Breast epithelium (tissue), 4 donors: Measurements from ENCODE around the gene SPATA9. TPM values are rescaled to one million over a fixed set of nuclear protein-coding genes. Genes with fewer than 3 reads are reported as not detected.
"Not testable (repeated sequence)": the region's sequence is repeated elsewhere in the genome, so short reads cannot be mapped to it uniquely, and the experiment has no call there.

ENCODE experiments used
- DNase-seq, 2 donors: peaks; one replicate each; pipeline ENCODE4 v3.0.0-alpha.2; 2019; ENCODE audit warnings: low spot score in 2 of 2
- H3K27ac ChIP-seq, 2 donors: fragments of 200-600 bp; sonication (generic) in 1 of 2; one replicate each; pipeline ENCODE4 v1.5.1; 2016 to 2019; ENCODE audit warnings: mild to moderate bottlenecking in 1 of 2
- H3K27me3 ChIP-seq, 2 donors: fragments of 200-600 bp; sonication (generic) in 1 of 2; one replicate each; pipeline versions ENCODE4 v1.5.1 to v1.6.0; 2017 to 2019; ENCODE audit warnings: control low read depth in 1 of 2, mild to moderate bottlenecking in 1 of 2
- H3K36me3 ChIP-seq: fragments of 200-600 bp; one replicate; pipeline ENCODE4 v1.5.1; 2019
- H3K4me1 ChIP-seq, 2 donors: fragments of 200-600 bp; sonication (generic); one replicate each; pipeline ENCODE4 v1.5.1; 2016 to 2019; ENCODE audit warnings: control low read depth in 1 of 2
- H3K4me3 ChIP-seq, 3 donors: fragments of 200-600 bp; sonication (generic); 1 replicate in 2 of 3; 2 replicates in 1 of 3; pipeline ENCODE4 v1.5.1; 2016 to 2019; ENCODE audit warnings: mild to moderate bottlenecking in 3 of 3, moderate library complexity in 2 of 3
- H3K9me3 ChIP-seq, 2 donors: fragments of 200-600 bp; sonication (generic) in 1 of 2; one replicate each; pipeline ENCODE4 v1.5.1; 2016 to 2019; ENCODE audit warnings: control low read depth in 1 of 2
- POLR2A ChIP-seq: fragments of 450-650 bp; IDR thresholded peaks from one replicate; pipeline ENCODE4 v1.6.1; 2016; ENCODE audit warnings: antibody characterized with exemption, mild to moderate bottlenecking, moderate library complexity
- POLR2AphosphoS5 ChIP-seq, 3 donors: sonication (generic); formaldehyde crosslinking; IDR thresholded peaks; one replicate each; pipeline ENCODE4 v1.6.1; 2017; ENCODE audit warnings: antibody characterized with exemption in 3 of 3
- intact Hi-C: fragments of 100-400 bp; cut with DNase I; formaldehyde crosslinking; loops from one replicate; pipeline ENCODE4 v1.15.1; 2023; ENCODE audit warnings: low total_unique reads
- total RNA-seq, 3 donors: library from RNA; depleted of rRNA; stranded (reverse); fragments of >200 nt; gene quantifications; one replicate each; pipeline ENCODE4 v1.1.0, GENCODE V29; 2016
- TF ChIP-seq, protein P1 (sequence below), 3 donors: fragments of 450-650 bp; IDR thresholded peaks; one replicate each; pipeline ENCODE4 v1.5.1; 2016 to 2017; ENCODE audit warnings: antibody characterized with exemption in 3 of 3, mild to moderate bottlenecking in 3 of 3, moderate library complexity in 3 of 3

Gene SPATA9
- total RNA-seq, 3 donors from 2014 or later = 0.32 to 0.33 TPM; not detected in 1

DNA sequence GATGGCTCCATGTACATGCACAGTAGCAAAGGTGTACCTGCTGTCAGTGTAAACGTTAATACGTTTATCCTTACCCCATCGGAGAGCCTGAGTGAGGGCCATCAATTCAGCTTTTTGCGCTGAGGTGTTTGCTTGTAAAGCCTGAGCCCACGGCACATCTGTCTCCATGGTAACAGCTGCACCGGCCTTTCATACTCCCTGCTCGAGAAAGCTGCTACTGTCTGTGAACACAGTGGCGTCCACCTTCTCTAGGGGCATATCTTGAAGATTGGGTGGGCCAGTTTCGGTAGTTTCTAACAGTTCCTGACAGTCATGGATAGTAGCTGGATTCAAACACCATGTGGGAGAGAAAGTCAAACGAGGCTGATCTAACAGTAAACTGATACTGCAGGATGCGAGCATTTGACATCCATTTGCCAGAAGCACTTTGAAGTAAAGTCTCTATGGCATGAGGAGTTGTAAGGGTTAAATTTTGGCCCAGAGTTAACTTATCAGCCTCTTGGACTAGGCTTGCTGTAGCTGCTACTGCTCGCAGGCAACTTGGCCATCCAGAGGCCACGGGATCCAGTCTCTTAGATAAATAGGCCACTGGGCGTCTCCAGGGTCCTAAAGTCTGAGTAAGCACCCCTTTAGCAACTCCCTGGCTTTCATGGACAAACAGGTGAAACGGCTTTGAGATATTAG is 27.3 kb upstream of the SPATA9 start:
- DNase-seq = no peak
- intact Hi-C loops = no loop called here
- H3K4me1 ChIP-seq = no peaks in the 10 kb centered on the region
- no peak for TF ChIP-seq POLR2A
- TF ChIP-seq POLR2AphosphoS5 (IDR thresholded peaks at IDR 0.05) = no peak
- TF ChIP-seq, protein P1, sequence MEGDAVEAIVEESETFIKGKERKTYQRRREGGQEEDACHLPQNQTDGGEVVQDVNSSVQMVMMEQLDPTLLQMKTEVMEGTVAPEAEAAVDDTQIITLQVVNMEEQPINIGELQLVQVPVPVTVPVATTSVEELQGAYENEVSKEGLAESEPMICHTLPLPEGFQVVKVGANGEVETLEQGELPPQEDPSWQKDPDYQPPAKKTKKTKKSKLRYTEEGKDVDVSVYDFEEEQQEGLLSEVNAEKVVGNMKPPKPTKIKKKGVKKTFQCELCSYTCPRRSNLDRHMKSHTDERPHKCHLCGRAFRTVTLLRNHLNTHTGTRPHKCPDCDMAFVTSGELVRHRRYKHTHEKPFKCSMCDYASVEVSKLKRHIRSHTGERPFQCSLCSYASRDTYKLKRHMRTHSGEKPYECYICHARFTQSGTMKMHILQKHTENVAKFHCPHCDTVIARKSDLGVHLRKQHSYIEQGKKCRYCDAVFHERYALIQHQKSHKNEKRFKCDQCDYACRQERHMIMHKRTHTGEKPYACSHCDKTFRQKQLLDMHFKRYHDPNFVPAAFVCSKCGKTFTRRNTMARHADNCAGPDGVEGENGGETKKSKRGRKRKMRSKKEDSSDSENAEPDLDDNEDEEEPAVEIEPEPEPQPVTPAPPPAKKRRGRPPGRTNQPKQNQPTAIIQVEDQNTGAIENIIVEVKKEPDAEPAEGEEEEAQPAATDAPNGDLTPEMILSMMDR (IDR thresholded peaks at IDR 0.05) = no peak
- H3K36me3 ChIP-seq = no peaks in the 10 kb centered on the region
- no peak overlapping the region for H3K27ac ChIP-seq
- peak overlapping the region in 1 of 3 donors; percentile 4 for H3K4me3 ChIP-seq
- H3K9me3 ChIP-seq = no peaks in the 10 kb centered on the region
- H3K27me3 ChIP-seq = no peaks in the 10 kb centered on the region

DNA sequence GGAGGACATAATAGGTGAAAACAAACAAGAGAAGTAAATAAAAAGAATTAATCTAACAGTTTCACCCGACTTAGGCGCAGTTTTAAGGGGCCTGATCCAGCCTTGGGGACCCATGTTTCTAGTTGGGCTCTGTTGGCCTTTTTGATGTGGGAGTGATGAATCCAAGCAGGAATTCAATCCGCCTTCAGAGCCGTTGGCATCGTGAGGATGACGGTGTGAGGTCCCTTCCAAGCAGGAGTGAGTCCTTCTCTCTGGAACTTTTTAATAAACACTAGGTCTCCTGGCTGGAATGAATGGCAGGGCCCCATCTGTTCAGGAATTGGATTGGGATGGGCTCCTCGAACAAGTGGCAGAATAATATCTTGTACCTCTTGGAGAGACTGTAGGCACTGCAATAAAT is 26.1 kb upstream of the SPATA9 start:
- Histone ChIP-seq H3K27me3 (no peaks in the 10 kb centered on the region), H3K4me3 (no peak overlapping the region), H3K36me3 (no peaks in the 10 kb centered on the region), H3K27ac (no peak overlapping the region), H3K9me3 (no peaks in the 10 kb centered on the region), H3K4me1 (no peaks in the 10 kb centered on the region)
- intact Hi-C loops = no loop called here
- TF ChIP-seq POLR2A = no peak
- TF ChIP-seq, protein P1 (IDR thresholded peaks at IDR 0.05) = no peak
- TF ChIP-seq POLR2AphosphoS5 (IDR thresholded peaks at IDR 0.05) = no peak
- no peak for DNase-seq

DNA sequence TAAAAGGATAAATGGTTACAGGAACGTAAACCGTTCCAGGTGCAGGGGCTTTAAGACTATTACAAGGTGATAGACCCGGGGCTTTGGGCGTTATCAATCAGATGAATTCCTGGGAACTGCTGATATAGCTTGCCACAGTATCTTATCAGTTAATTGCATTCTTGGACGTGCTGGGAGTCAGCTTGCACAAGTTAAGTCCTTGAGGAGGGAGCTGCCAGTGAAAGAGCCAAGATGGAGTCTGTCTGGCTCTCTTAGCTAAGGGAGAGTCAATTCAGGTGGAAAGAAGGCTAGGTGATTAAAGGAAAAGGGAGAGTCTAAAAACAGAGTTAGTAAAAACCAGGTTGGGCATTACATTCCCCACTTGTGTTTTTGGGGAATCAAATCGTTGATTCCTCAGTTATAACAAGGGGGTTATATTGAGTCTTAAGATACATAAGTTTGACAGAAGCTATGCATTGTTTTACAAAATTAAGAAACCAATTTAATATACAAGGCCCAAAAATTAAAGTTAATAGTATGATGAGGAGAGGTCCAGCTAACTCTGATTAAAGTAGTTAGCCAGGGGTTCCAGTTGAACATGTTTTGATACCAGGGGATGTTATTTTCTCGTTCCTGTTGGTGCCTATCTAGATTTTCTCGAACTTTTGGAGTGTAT is 24.9 kb upstream of the SPATA9 start:
- intact Hi-C loops, H3K36me3 ChIP-seq, H3K27me3 ChIP-seq, H3K4me1 ChIP-seq, DNase-seq, H3K4me3 ChIP-seq, H3K27ac ChIP-seq, H3K9me3 ChIP-seq: not testable (repeated sequence)

DNA sequence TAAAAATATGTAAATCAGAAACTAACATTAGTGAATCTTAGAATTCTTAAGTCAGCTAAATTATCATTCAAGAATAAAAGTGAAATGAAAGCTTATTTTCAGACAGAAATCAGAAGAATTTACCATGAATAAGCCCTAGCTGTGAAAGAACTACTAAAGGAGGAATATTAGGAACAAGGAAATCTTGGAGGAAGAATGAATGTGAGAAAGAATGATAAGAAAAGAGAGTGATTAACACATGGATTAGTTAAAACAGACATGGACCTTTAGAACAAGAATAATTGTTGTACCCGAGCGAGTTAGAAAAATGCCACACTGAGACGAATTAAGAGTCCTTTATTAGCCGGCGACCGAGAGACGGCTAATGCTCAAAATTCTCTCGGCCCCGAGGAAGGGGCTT is 24.3 kb upstream of the SPATA9 start:
- intact Hi-C loops = no loop called here
- TF ChIP-seq POLR2A = no peak
- no peak for TF ChIP-seq POLR2AphosphoS5 (IDR thresholded peaks at IDR 0.05)
- TF ChIP-seq, protein P1 (IDR thresholded peaks at IDR 0.05) = no peak
- H3K27me3 ChIP-seq = no peaks in the 10 kb centered on the region
- H3K9me3 ChIP-seq = no peaks in the 10 kb centered on the region
- no peak overlapping the region for H3K27ac ChIP-seq
- no peak for DNase-seq
- H3K4me3 ChIP-seq = no peak overlapping the region
- H3K4me1 ChIP-seq = no peaks in the 10 kb centered on the region
- no peaks in the 10 kb centered on the region for H3K36me3 ChIP-seq

DNA sequence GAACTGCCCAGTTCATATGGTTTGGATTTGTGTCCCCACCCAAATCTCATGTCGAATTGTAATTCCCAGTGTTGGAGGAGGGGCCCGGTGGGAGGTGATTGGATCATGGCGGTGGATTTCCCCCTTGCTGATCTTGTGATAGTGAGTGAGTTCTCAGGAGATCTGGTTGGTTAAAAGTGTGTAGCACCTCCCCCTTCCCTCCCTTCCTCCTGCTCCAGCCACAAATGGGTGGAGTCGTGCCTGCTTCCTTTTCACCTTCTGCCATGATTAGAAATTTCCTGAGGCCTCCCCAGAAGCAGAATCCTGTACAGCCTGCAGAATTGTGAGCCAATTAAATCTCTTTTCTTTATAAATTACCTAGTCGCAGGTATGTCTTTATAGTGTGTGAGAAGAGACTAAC is 23.4 kb upstream of the SPATA9 start:
- H3K9me3 ChIP-seq, H3K27me3 ChIP-seq, H3K36me3 ChIP-seq, H3K27ac ChIP-seq, H3K4me1 ChIP-seq, H3K4me3 ChIP-seq, intact Hi-C loops, DNase-seq: not testable (repeated sequence)

DNA sequence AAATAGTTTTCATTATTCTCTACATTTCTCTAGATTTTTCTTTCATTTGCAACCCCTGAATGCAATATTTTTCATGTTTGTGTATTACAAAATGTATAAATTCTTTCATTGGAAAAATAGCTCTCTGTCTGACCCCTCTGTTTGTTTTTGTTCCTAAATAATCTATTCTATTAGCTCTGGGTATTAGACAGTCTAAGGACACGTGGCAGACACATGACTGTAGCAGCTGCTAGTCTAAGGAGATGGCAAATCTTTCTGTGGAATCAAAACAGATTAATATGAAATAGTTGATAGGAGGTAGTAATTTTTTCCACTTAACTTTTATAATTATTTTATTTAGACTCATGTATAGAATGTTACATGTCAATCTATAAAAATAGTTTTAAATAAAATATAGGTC is 21.4 kb upstream of the SPATA9 start:
- no peak for DNase-seq
- TF ChIP-seq POLR2AphosphoS5 (IDR thresholded peaks at IDR 0.05) = no peak
- TF ChIP-seq POLR2A = no peak
- TF ChIP-seq, protein P1 (IDR thresholded peaks at IDR 0.05) = no peak
- Histone ChIP-seq H3K27ac (no peak overlapping the region), H3K9me3 (no peaks in the 10 kb centered on the region), H3K4me1 (no peaks in the 10 kb centered on the region), H3K4me3 (no peak overlapping the region), H3K27me3 (no peaks in the 10 kb centered on the region), H3K36me3 (no peaks in the 10 kb centered on the region)
- intact Hi-C loops = no loop called here
